SK-N-SH (cell line): Measurements from ENCODE around the gene SREK1. TPM values are rescaled to one million over a fixed set of nuclear protein-coding genes. Genes with fewer than 3 reads are reported as not detected.

Experiments used
- CTCF ChIA-PET: fragments of 300-600, 350-600 bp; formaldehyde crosslinking; extraction: SDS; loops from one replicate; lab custom pipeline; 2021; lab: Yijun Ruan, JAX
- POLR2A ChIA-PET: fragments of 350-600 bp; sonication (Branson Sonifier 250); formaldehyde crosslinking; extraction: SDS; loops from one replicate; lab custom pipeline; 2020; ENCODE audit warnings: antibody characterized with exemption, inconsistent platforms; lab: Yijun Ruan, JAX
- DNase-seq: peaks from one replicate; pipeline ENCODE4 v3.0.0; 2012
- H2AFZ ChIP-seq: fragments of 200-600 bp; sonication (generic); 2 replicates; pipeline ENCODE4 v1.8.1; 2016; ENCODE audit warnings: antibody characterized with exemption, mild to moderate bottlenecking, low read depth
- H3F3A ChIP-seq: fragments of 200-600 bp; sonication (generic); replicated peaks from 2 replicates; pipeline ENCODE3; 2016; ENCODE audit warnings: antibody characterized with exemption, mild to moderate bottlenecking; ENCODE audit not compliant: insufficient read depth
- H3K27ac ChIP-seq, 2 experiments: fragments of 200-500 bp in 1 of 2; fragments of 200-600 bp in 1 of 2; sonication (Bioruptor generic) in 1 of 2; sonication (generic), shearing (Covaris generic) in 1 of 2; 2 replicates each; pipeline versions ENCODE4 v1.5.1 to v1.6.1; 2014 to 2016; ENCODE audit warnings: low read depth in 2 of 2, inconsistent platforms in 1 of 2, low read length in 1 of 2, mild to moderate bottlenecking in 1 of 2, mixed read lengths in 1 of 2
- H3K27me3 ChIP-seq: fragments of 200-600 bp; sonication (generic), shearing (Covaris generic); 2 replicates; pipeline ENCODE4 v1.6.1; 2016; ENCODE audit warnings: mixed run types; ENCODE audit not compliant: insufficient read depth
- H3K36me3 ChIP-seq, 2 experiments: fragments of 200-500 bp in 1 of 2; fragments of 200-600 bp in 1 of 2; sonication (Bioruptor generic) in 1 of 2; sonication (generic) in 1 of 2; replicated peaks in 1 of 2; 2 replicates each; pipeline versions ENCODE3 to v1.5.1; 2014 to 2016; ENCODE audit warnings: low read length in 1 of 2, mild to moderate bottlenecking in 1 of 2; ENCODE audit not compliant: insufficient read depth in 2 of 2, control insufficient read depth in 1 of 2
- H3K4me1 ChIP-seq, 2 experiments: fragments of 200-500 bp in 1 of 2; fragments of 200-600 bp in 1 of 2; sonication (Bioruptor generic) in 1 of 2; sonication (generic), shearing (Covaris generic) in 1 of 2; 2 replicates each; pipeline versions ENCODE4 v1.5.1 to v1.6.1; 2014 to 2016; ENCODE audit warnings: low read depth in 1 of 2, low read length in 1 of 2, mixed run types in 1 of 2; ENCODE audit not compliant: insufficient read depth in 2 of 2, control insufficient read depth in 1 of 2
- H3K4me2 ChIP-seq: fragments of 200-600 bp; sonication (generic), shearing (Covaris generic); 2 replicates; pipeline ENCODE4 v1.6.1; 2017; ENCODE audit warnings: mixed run types
- H3K4me3 ChIP-seq, 2 experiments: fragments of 200-500 bp in 1 of 2; fragments of 200-600 bp in 1 of 2; sonication (Bioruptor generic) in 1 of 2; sonication (generic), shearing (Covaris generic) in 1 of 2; 2 replicates each; pipeline versions ENCODE4 v1.5.1 to v1.8.1; 2014 to 2016; ENCODE audit warnings: low read depth in 2 of 2, inconsistent platforms in 1 of 2, low read length in 1 of 2, mild to moderate bottlenecking in 1 of 2, mixed read lengths in 1 of 2, moderate library complexity in 1 of 2
- H3K79me2 ChIP-seq: fragments of 200-600 bp; sonication (generic); 2 replicates; pipeline ENCODE4 v1.8.1; 2017; ENCODE audit warnings: mild to moderate bottlenecking; ENCODE audit not compliant: insufficient read depth
- H3K9ac ChIP-seq: fragments of 200-600 bp; sonication (generic); 2 replicates; pipeline ENCODE4 v1.6.1; 2017; ENCODE audit warnings: mixed run types
- H3K9me2 ChIP-seq: fragments of 200-600 bp; sonication (generic); 2 replicates; pipeline ENCODE4 v1.6.1; 2017; ENCODE audit warnings: mixed run types
- H3K9me3 ChIP-seq: fragments of 200-600 bp; sonication (generic); 2 replicates; pipeline ENCODE4 v1.6.1; 2017; ENCODE audit warnings: mixed run types, mild to moderate bottlenecking, moderate library complexity
- H4K20me1 ChIP-seq: fragments of 200-600 bp; sonication (generic); 2 replicates; pipeline ENCODE4 v1.6.1; 2017; ENCODE audit warnings: mild to moderate bottlenecking, mixed run types; ENCODE audit not compliant: insufficient read depth
- CTCF ChIP-seq: fragments of 200-600 bp; sonication (generic); IDR thresholded peaks from 2 replicates; pipeline ENCODE4 v1.6.1; 2017; ENCODE audit warnings: antibody characterized with exemption, mild to moderate bottlenecking, moderate library complexity
- ELF1 ChIP-seq: IDR thresholded peaks from 2 replicates; pipeline ENCODE4 v1.4.0; 2012
- EZH2phosphoT487 ChIP-seq: fragments of 200-600 bp; sonication (generic); IDR thresholded peaks from 2 replicates; pipeline ENCODE4 v1.6.1; 2017; ENCODE audit warnings: low read depth, mixed run types, mild to moderate bottlenecking, antibody characterized with exemption, moderate library complexity, borderline replicate concordance
- FOSL2 ChIP-seq: IDR thresholded peaks from 2 replicates; pipeline ENCODE4 v1.4.0; 2012; ENCODE audit warnings: low read depth, mild to moderate bottlenecking, moderate library complexity, borderline replicate concordance
- FOXJ3 ChIP-seq: sonication (generic); formaldehyde crosslinking; IDR thresholded peaks from 2 replicates; pipeline ENCODE4 v1.5.1; 2020; ENCODE audit warnings: mild to moderate bottlenecking, missing genetic modification reagents
- FOXM1 ChIP-seq: IDR thresholded peaks from 2 replicates; pipeline ENCODE4 v1.4.0; 2012; ENCODE audit warnings: low read depth, mild to moderate bottlenecking
- GABPA ChIP-seq: IDR thresholded peaks from 2 replicates; pipeline ENCODE4 v1.4.0; 2012; ENCODE audit warnings: low read depth, mild to moderate bottlenecking
- IRF3 ChIP-seq: fragments of 150-350 bp; IDR thresholded peaks from 2 replicates; pipeline ENCODE4 v1.6.1; 2016; ENCODE audit warnings: mild to moderate bottlenecking, low read depth, low read length
- MAX ChIP-seq: IDR thresholded peaks from 2 replicates; pipeline ENCODE4 v1.4.0; 2012; ENCODE audit warnings: low read depth
- MEF2A ChIP-seq: IDR thresholded peaks from 2 replicates; pipeline ENCODE4 v1.4.0; 2012; ENCODE audit warnings: low read depth, borderline replicate concordance
- NFIC ChIP-seq: IDR thresholded peaks from 2 replicates; pipeline ENCODE4 v1.4.0; 2012; ENCODE audit warnings: borderline replicate concordance
- NRF1 ChIP-seq: IDR thresholded peaks from 2 replicates; pipeline ENCODE4 v1.6.1; 2012; ENCODE audit warnings: low read depth, mild to moderate bottlenecking, low read length
- POLR2AphosphoS5 ChIP-seq: IDR thresholded peaks from 2 replicates; pipeline ENCODE4 v1.6.1; 2012; ENCODE audit warnings: low read depth, low read length
- RFX5 ChIP-seq: IDR thresholded peaks from 2 replicates; pipeline ENCODE4 v1.6.1; 2012; ENCODE audit warnings: mild to moderate bottlenecking, improper control_type of control experiment, low read length
- SMC3 ChIP-seq: IDR thresholded peaks from 2 replicates; pipeline ENCODE4 v1.6.1; 2012; ENCODE audit warnings: low read depth, low read length, improper control_type of control experiment
- TAF1 ChIP-seq: IDR thresholded peaks from 2 replicates; pipeline ENCODE4 v1.6.1; 2012; ENCODE audit warnings: low read depth, mild to moderate bottlenecking, low read length, moderate library complexity, borderline replicate concordance
- TEAD4 ChIP-seq: IDR thresholded peaks from 2 replicates; pipeline ENCODE4 v1.4.0; 2012; ENCODE audit warnings: mild to moderate bottlenecking, borderline replicate concordance; ENCODE audit not compliant: insufficient read depth
- USF1 ChIP-seq: IDR thresholded peaks from 2 replicates; pipeline ENCODE4 v1.4.0; 2012; ENCODE audit warnings: low read depth, borderline replicate concordance
- USF2 ChIP-seq: fragments of 150-350 bp; IDR thresholded peaks from 2 replicates; pipeline ENCODE4 v1.6.1; 2017; ENCODE audit warnings: antibody characterized with exemption, low read length, low read depth, borderline replicate concordance
- YY1 ChIP-seq: IDR thresholded peaks from 2 replicates; pipeline ENCODE4 v1.4.0; 2012; ENCODE audit warnings: low read depth, mild to moderate bottlenecking
- WGBS: methylation state at CpG from one replicate; pipeline ENCODE4 v1.1.6; 2017; ENCODE audit warnings: low lambda C conversion rate; 5-methylcytosine and 5-hydroxymethylcytosine counted together
- polyA plus RNA-seq, 3 experiments: library from polyadenylated mRNA; depleted of rRNA; stranded (reverse); fragments of >200 nt; gene quantifications; 2 replicates each; pipeline ENCODE4 v1.2.3, GENCODE V29; 2012

SREK1 gene
- polyA plus RNA-seq, 1 of the 3 experiments (the other 2 are of a cell fraction) = 17.5 TPM

- peak; percentile 45; the same call in 1 of the 2 replicates for TF ChIP-seq GABPA
- no peak for TF ChIP-seq FOXJ3
- TF ChIP-seq RFX5 = no peak
- no peak for TF ChIP-seq MEF2A
- TF ChIP-seq POLR2AphosphoS5 = peak; percentile 86
- peak; percentile 96 for TF ChIP-seq USF1
- TF ChIP-seq ELF1 = peak; percentile 63
- TF ChIP-seq YY1 = peak; percentile 97; the same call in 1 of the 2 replicates
Observed at GRCh38 chr5:66144074-66144833, at the start of gene SREK1 (continued).

GRCh38 chr5:66100851-66101250, 43.2 kb upstream of the SREK1 start:
- TF ChIP-seq FOXJ3 = no peak
- no peak for TF ChIP-seq TEAD4
- TF ChIP-seq EZH2phosphoT487 = no peak
- no peak for TF ChIP-seq FOXM1
- no peak for TF ChIP-seq USF2
- TF ChIP-seq CTCF = no peak
- TF ChIP-seq FOSL2 = no peak
- TF ChIP-seq YY1 = no peak
- no peak for TF ChIP-seq NFIC
- no peak for TF ChIP-seq NRF1
- TF ChIP-seq IRF3 = no peak
- TF ChIP-seq GABPA = no peak
- no peak for TF ChIP-seq TAF1
- TF ChIP-seq MAX = no peak
- TF ChIP-seq SMC3 = no peak
- TF ChIP-seq RFX5 = no peak
- TF ChIP-seq USF1 = no peak
- TF ChIP-seq ELF1 = no peak
- Histone ChIP-seq H3K27me3 (no peaks in the 10 kb centered on the region), H3K4me1 (no peaks in the 10 kb centered on the region), H3K79me2 (no peaks in the 10 kb centered on the region), H3K9me2 (no peaks in the 10 kb centered on the region), H2AFZ (no peak overlapping the region), H3K4me3 (no peak overlapping the region), H3F3A (peaks cover 12% of the 10 kb centered on the region), H3K27ac (no peak overlapping the region), H3K9me3 (peaks cover 27% of the 10 kb centered on the region), H3K9ac (no peak overlapping the region), H4K20me1 (no peaks in the 10 kb centered on the region), H3K36me3 (peaks cover 0 to 31% of the 10 kb centered on the region in 2 experiments), H3K4me2 (no peak overlapping the region)
- ChIA-PET CTCF (no interaction called here), POLR2A (no interaction called here)
- DNase-seq = no peak
- 100% methylated on average over 2 of the region's 2 CpGs for WGBS
